ENCODE results near the gene NHEJ1. TPM values are rescaled to one million over a fixed set of nuclear protein-coding genes. Genes with fewer than 3 reads are reported as not detected.

Gene NHEJ1
- total RNA-seq, 3 donors from 2014 or later, result 13.4 to 19.8 (median 17.6) TPM

GRCh38 chr2:219126555-219126954, 34.1 kb downstream of the NHEJ1 start:
- Histone ChIP-seq H3K27me3 (no peaks in the 10 kb centered on the region), H3K4me3 (no peak overlapping the region), H3K4me1 (peaks cover 0 to 3% of the 10 kb centered on the region in 2 donors), H3K36me3 (no peaks in the 10 kb centered on the region), H3K27ac (peak overlapping the region in 1 of 2 donors; percentile 16), H3K9me3 (no peaks in the 10 kb centered on the region)
- TF ChIP-seq POLR2A (IDR thresholded peaks at IDR 0.05), result no peak
- no peak for TF ChIP-seq CTCF (IDR thresholded peaks at IDR 0.05)
- TF ChIP-seq POLR2AphosphoS5 (IDR thresholded peaks at IDR 0.05), result no peak
- no peak for DNase-seq (ENCODE audit: low spot score in 2 of 2)
- intact Hi-C loops (cut with DNase I; ENCODE audit: low total_unique reads), result no loop called here

- Histone ChIP-seq H3K9me3 (no peaks in the 10 kb centered on the region), H3K27me3 (no peaks in the 10 kb centered on the region), H3K4me3 (no peak overlapping the region), H3K4me1 (peaks cover 0 to 3% of the 10 kb centered on the region in 2 donors), H3K36me3 (no peaks in the 10 kb centered on the region), H3K27ac (peak overlapping the region; percentile 8 to 41)
- intact Hi-C loops (cut with DNase I; ENCODE audit: low total_unique reads), result no loop called here
- no peak for DNase-seq (ENCODE audit: low spot score in 2 of 2)
- TF ChIP-seq POLR2A (IDR thresholded peaks at IDR 0.05), result no peak
- TF ChIP-seq CTCF (IDR thresholded peaks at IDR 0.05), result no peak
- TF ChIP-seq POLR2AphosphoS5 (IDR thresholded peaks at IDR 0.05), result no peak
Measured at GRCh38 chr2:219125886-219126270, 34.7 kb downstream of the NHEJ1 start.

GRCh38 chr2:219125225-219125885, 35.3 kb downstream of the NHEJ1 start:
- no peak for TF ChIP-seq CTCF (IDR thresholded peaks at IDR 0.05)
- TF ChIP-seq POLR2AphosphoS5 (IDR thresholded peaks at IDR 0.05), result no peak
- TF ChIP-seq POLR2A (IDR thresholded peaks at IDR 0.05), result no peak
- peaks cover 0 to 3% of the 10 kb centered on the region in 2 donors for H3K4me1 ChIP-seq
- H3K27me3 ChIP-seq, result no peaks in the 10 kb centered on the region
- no peak overlapping the region for H3K4me3 ChIP-seq
- intact Hi-C loops (cut with DNase I; ENCODE audit: low total_unique reads), result no loop called here
- peak in 1 of 2 donors; percentile 75 for DNase-seq (ENCODE audit: low spot score in 2 of 2)
- H3K27ac ChIP-seq, result peak overlapping the region; percentile 8 to 41
- H3K9me3 ChIP-seq, result no peaks in the 10 kb centered on the region
- H3K36me3 ChIP-seq, result no peaks in the 10 kb centered on the region

- H3K4me1 ChIP-seq, result peaks cover 0 to 3% of the 10 kb centered on the region in 2 donors
- no peaks in the 10 kb centered on the region for H3K27me3 ChIP-seq
- H3K27ac ChIP-seq, result peak overlapping the region in 1 of 2 donors; percentile 8
- TF ChIP-seq CTCF (IDR thresholded peaks at IDR 0.05), result no peak
- TF ChIP-seq POLR2A (IDR thresholded peaks at IDR 0.05), result no peak
- TF ChIP-seq POLR2AphosphoS5 (IDR thresholded peaks at IDR 0.05), result no peak
- no peaks in the 10 kb centered on the region for H3K9me3 ChIP-seq
- H3K36me3 ChIP-seq, result no peaks in the 10 kb centered on the region
- DNase-seq (ENCODE audit: low spot score in 2 of 2), result no peak
- no peak overlapping the region for H3K4me3 ChIP-seq
- intact Hi-C loops (cut with DNase I; ENCODE audit: low total_unique reads), result no loop called here
Measured at GRCh38 chr2:219124381-219125110, 36.1 kb downstream of the NHEJ1 start.
